ENCODE measurements around the gene EHD4. TPM values are rescaled to one million over a fixed set of nuclear protein-coding genes. Genes with fewer than 3 reads are reported as not detected.

Gene EHD4
- polyA plus RNA-seq, 1 experiment: 19.3 TPM

DNA sequence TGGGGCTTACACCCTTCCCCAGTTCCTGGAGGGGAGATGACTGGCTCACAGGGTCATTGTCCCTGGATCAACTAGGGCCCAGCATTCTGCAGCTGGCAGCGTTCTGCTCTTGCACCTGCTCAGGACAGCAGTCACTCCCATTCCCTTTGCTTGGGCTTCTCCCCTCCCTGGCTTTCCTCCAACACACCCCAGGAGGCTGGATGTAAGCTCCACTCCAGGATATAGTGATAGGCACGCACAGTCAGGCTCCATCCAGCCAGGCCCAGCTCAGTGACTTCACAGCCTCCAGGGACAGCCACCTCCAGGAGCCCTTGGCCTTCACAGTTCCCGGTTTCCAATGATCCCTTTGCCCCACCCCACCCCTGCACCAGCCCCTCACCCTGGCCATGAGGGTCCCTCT, 80.4 kb downstream of the EHD4 start:
- ChIA-PET POLR2A (no interaction called here), CTCF (interaction anchor here (3.8 kb wide), 1 partner anchor 12 kb away, joined by 19 read pairs; no protein-coding TSS in a partner anchor)
- no peak for DNase-seq (ENCODE audit: low read depth, low spot score)
- H3K4me3 ChIP-seq (ENCODE audit: low read depth, low read length): no peak overlapping the region
- H3K27me3 ChIP-seq (ENCODE audit: control insufficient read depth, insufficient read depth, low read length): no peaks in the 10 kb centered on the region
- no peaks in the 10 kb centered on the region; the same call in 1 of the 2 replicates for H3K9me3 ChIP-seq (ENCODE audit: control insufficient read depth, insufficient read depth, low read length)
- H3K27ac ChIP-seq (ENCODE audit: low read depth, low read length): no peak overlapping the region
- TF ChIP-seq, protein P1, sequence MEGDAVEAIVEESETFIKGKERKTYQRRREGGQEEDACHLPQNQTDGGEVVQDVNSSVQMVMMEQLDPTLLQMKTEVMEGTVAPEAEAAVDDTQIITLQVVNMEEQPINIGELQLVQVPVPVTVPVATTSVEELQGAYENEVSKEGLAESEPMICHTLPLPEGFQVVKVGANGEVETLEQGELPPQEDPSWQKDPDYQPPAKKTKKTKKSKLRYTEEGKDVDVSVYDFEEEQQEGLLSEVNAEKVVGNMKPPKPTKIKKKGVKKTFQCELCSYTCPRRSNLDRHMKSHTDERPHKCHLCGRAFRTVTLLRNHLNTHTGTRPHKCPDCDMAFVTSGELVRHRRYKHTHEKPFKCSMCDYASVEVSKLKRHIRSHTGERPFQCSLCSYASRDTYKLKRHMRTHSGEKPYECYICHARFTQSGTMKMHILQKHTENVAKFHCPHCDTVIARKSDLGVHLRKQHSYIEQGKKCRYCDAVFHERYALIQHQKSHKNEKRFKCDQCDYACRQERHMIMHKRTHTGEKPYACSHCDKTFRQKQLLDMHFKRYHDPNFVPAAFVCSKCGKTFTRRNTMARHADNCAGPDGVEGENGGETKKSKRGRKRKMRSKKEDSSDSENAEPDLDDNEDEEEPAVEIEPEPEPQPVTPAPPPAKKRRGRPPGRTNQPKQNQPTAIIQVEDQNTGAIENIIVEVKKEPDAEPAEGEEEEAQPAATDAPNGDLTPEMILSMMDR (IDR thresholded peaks at IDR 0.05; ENCODE audit: low read depth, low read length): no peak

DNA sequence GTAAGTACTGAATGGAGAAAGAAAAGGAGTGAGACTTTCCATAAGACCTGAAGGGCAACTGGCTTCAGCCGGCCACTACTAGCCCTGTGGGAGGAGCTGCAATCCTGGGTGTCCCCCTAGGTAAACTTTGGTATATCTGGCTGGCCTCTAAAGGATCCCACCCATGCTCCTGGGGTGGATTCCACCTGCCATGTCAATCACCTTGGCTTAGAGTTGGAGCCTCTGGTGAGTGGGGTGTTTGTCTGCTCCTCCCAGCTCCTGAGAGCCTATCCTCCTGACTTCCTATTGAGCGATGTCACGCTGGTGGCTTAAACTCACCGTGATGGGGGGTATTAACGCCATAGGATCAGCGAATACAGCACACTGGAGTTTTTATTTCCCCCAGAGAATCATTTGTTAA, 81.1 kb downstream of the EHD4 start:
- Histone ChIP-seq H3K9me3 (ENCODE audit: control insufficient read depth, insufficient read depth, low read length) (no peaks in the 10 kb centered on the region; the same call in 1 of the 2 replicates), H3K27ac (ENCODE audit: low read depth, low read length) (no peak overlapping the region), H3K4me3 (ENCODE audit: low read depth, low read length) (no peak overlapping the region), H3K27me3 (ENCODE audit: control insufficient read depth, insufficient read depth, low read length) (no peaks in the 10 kb centered on the region)
- TF ChIP-seq, protein P1 (IDR thresholded peaks at IDR 0.05; ENCODE audit: low read depth, low read length): no peak
- POLR2A ChIA-PET: no interaction called here
- DNase-seq (ENCODE audit: low read depth, low spot score): no peak
- CTCF ChIA-PET: interaction anchor here (3.8 kb wide), 1 partner anchor 13 kb away, joined by 19 read pairs; no protein-coding TSS in a partner anchor

DNA sequence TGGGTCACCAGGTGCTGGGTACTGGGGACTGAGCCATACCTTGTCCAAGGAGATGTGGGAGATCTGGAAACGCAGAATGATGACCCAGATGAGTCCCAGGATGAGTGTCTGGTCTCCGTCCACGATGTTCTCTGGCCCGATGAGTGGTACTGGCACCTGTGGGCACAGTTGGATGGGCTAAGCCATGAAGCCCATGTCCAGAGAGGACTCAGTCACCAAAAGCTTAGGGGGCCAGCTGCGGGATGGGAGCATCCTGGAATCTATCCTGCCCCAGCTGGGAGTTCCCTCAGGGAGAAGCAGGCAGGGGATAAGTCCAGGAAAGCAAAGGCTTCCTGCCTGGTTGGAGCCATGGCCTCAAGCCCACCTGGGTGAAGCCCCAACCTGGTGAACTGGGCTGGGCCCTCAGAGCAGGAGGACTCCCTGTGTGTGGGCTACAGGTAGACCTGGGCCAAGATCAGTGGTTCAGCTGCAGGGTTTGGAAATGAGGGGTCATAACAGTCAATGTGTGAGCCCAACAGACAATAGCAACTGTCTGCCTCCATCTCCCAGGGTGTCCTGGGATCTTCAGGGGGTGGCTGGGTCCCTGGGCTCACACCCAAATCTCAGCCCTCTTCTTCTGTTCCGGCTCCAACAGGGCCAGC, 82.2 kb downstream of the EHD4 start:
- TF ChIP-seq, protein P1 (IDR thresholded peaks at IDR 0.05; ENCODE audit: low read depth, low read length): no peak
- Histone ChIP-seq H3K4me3 (ENCODE audit: low read depth, low read length) (no peak overlapping the region), H3K27ac (ENCODE audit: low read depth, low read length) (no peak overlapping the region), H3K27me3 (ENCODE audit: control insufficient read depth, insufficient read depth, low read length) (no peaks in the 10 kb centered on the region), H3K9me3 (ENCODE audit: control insufficient read depth, insufficient read depth, low read length) (no peaks in the 10 kb centered on the region; the same call in 1 of the 2 replicates)
- no peak for DNase-seq (ENCODE audit: low read depth, low spot score)
- ChIA-PET POLR2A (no interaction called here), CTCF (interaction anchor here (3.8 kb wide), 1 partner anchor 14 kb away, joined by 19 read pairs; no protein-coding TSS in a partner anchor)

DNA sequence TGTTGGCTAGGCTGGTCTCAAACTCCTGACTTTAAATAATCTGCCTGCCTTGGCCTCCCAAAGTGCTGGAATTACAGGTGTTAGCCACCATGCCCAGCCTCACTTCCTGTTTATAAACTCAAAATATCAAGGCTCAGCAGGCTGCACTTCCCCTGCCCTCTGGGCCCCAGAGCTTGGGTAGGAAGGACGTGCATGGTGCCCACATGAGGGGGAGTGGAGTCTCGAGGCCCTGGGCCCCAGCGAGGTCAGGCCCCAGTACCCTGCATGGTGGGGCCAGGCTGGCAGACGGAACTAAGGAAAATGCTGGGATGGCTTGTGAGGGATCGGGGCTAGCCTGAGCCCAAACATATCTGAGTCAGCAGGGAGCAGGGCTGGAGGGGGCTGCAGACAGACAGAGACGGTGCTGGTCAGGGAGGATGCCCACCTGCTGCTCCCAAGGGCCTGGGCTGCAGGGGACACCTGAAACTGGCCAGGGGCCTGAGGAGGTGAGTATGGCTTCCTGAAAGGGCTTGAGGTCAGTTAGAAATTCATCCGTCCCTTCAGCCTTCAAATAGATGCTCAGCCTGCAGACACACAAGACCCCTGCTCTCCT, 83.6 kb downstream of the EHD4 start:
- CTCF ChIA-PET: no interaction called here
- no peaks in the 10 kb centered on the region; the same call in 1 of the 2 replicates for H3K9me3 ChIP-seq (ENCODE audit: control insufficient read depth, insufficient read depth, low read length)
- DNase-seq (ENCODE audit: low read depth, low spot score): no peak

DNA sequence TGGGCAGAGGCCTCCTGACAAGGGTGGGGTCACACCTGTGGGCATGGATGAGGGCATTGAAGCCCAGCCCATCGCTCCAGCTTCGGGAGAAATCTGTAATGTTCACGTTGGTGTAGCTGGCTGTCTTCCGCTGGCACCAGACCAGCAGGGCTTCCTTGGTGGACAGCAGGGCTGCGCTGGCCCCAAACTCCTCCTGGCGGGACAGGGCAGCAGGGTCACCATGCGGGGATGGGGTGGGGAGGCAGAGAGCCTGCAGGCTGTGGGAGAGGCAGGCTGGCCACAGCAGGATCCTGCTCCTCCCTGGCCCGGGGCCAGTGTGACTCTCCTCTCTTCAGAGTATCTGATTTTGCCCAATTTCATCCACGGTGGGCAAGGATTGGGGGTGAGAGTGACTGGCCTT, 84.5 kb downstream of the EHD4 start:
- ChIA-PET POLR2A (no interaction called here), CTCF (no interaction called here)
- no peaks in the 10 kb centered on the region; the same call in 1 of the 2 replicates for H3K9me3 ChIP-seq (ENCODE audit: control insufficient read depth, insufficient read depth, low read length)
- H3K4me3 ChIP-seq (ENCODE audit: low read depth, low read length): no peak overlapping the region
- no peak for DNase-seq (ENCODE audit: low read depth, low spot score)
- H3K27me3 ChIP-seq (ENCODE audit: control insufficient read depth, insufficient read depth, low read length): no peaks in the 10 kb centered on the region
- TF ChIP-seq, protein P1 (IDR thresholded peaks at IDR 0.05; ENCODE audit: low read depth, low read length): no peak
- no peak overlapping the region for H3K27ac ChIP-seq (ENCODE audit: low read depth, low read length)

More for the DNA sequence above, 83.6 kb downstream of the EHD4 start:
- H3K4me3 ChIP-seq (ENCODE audit: low read depth, low read length): no peak overlapping the region
- H3K27me3 ChIP-seq (ENCODE audit: control insufficient read depth, insufficient read depth, low read length): no peaks in the 10 kb centered on the region
- H3K27ac ChIP-seq (ENCODE audit: low read depth, low read length): no peak overlapping the region
- POLR2A ChIA-PET: no interaction called here
- TF ChIP-seq, protein P1 (IDR thresholded peaks at IDR 0.05; ENCODE audit: low read depth, low read length): no peak
